ENCODE results near the gene RPS6KC1.
"Not testable (repeated sequence)": the region's sequence is repeated elsewhere in the genome, so short reads cannot be mapped to it uniquely, and the experiment has no call there.

RPS6KC1 gene

GRCh38 chr1:213019450-213019849, 31.6 kb upstream of the RPS6KC1 start:
- no peak overlapping the region for H3K27ac ChIP-seq
- TF ChIP-seq CTCF (conservative IDR thresholded peaks at IDR 0.05): no peak

GRCh38 chr1:213020016-213020415, 31.0 kb upstream of the RPS6KC1 start:
- TF ChIP-seq CTCF (conservative IDR thresholded peaks at IDR 0.05): no peak
- H3K27ac ChIP-seq: no peak overlapping the region

GRCh38 chr1:213027024-213027423, 24.0 kb upstream of the RPS6KC1 start:
- not testable (repeated sequence) for H3K27ac ChIP-seq

- no peak overlapping the region for H3K27ac ChIP-seq
- TF ChIP-seq CTCF (conservative IDR thresholded peaks at IDR 0.05): no peak
These were observed 18.4 kb upstream of the RPS6KC1 start for GRCh38 chr1:213032651-213033050.

- no peak for TF ChIP-seq CTCF (conservative IDR thresholded peaks at IDR 0.05)
- H3K27ac ChIP-seq: no peak overlapping the region
These were observed 16.3 kb upstream of the RPS6KC1 start for GRCh38 chr1:213034713-213035112.

GRCh38 chr1:213035573-213035972, 15.5 kb upstream of the RPS6KC1 start:
- no peak for TF ChIP-seq CTCF (conservative IDR thresholded peaks at IDR 0.05)
- no peak overlapping the region for H3K27ac ChIP-seq

- no peak overlapping the region for H3K27ac ChIP-seq
- TF ChIP-seq CTCF (conservative IDR thresholded peaks at IDR 0.05): no peak
These were observed 9.6 kb upstream of the RPS6KC1 start for GRCh38 chr1:213041443-213041842.

GRCh38 chr1:213045321-213046226, 5.5 kb upstream of the RPS6KC1 start:
- not testable (repeated sequence) for H3K27ac ChIP-seq
